Gastrocnemius medialis (tissue), 4 donors: Measurements from ENCODE around the gene SPATA12.

Source experiments
- POLR2A ChIP-seq, 2 donors: fragments of 450-650 bp; IDR thresholded peaks; one replicate each; pipeline ENCODE4 v1.6.1; 2017; ENCODE audit warnings: antibody characterized with exemption in 2 of 2, mild to moderate bottlenecking in 2 of 2, moderate library complexity in 2 of 2
- TF ChIP-seq, protein P1 (sequence below), 5 experiments: fragments of 450-650 bp in 3 of 5; fragments of 200-600 bp in 2 of 5; sonication (generic) in 2 of 5; IDR thresholded peaks in 4 of 5; conservative IDR thresholded peaks in 1 of 5; 1 replicate in 4 of 5; 2 replicates in 1 of 5; pipeline ENCODE4 v1.5.1; 2016 to 2019; ENCODE audit warnings: antibody characterized with exemption in 5 of 5, mild to moderate bottlenecking in 3 of 5, moderate library complexity in 3 of 5

DNA sequence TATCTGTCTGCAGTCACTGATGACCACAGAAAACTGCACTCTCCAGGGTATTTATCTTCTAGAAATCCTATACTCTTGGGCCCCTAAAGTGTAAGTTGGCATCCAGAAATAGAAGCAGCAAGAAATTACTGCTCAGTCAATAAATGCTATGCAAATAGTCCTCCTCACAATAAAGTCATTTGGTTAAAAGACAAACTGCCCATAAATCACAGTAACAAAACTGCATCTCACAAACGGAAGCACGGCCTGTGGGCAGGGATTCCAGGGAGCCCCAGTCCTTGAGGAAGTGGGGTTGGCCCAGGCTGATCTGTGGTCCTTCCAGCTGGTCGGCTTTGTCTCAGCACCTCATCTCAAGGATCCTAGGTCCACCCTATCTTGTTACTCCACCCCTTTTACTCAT, 29.7 kb upstream of the SPATA12 start:
- TF ChIP-seq, protein P1, sequence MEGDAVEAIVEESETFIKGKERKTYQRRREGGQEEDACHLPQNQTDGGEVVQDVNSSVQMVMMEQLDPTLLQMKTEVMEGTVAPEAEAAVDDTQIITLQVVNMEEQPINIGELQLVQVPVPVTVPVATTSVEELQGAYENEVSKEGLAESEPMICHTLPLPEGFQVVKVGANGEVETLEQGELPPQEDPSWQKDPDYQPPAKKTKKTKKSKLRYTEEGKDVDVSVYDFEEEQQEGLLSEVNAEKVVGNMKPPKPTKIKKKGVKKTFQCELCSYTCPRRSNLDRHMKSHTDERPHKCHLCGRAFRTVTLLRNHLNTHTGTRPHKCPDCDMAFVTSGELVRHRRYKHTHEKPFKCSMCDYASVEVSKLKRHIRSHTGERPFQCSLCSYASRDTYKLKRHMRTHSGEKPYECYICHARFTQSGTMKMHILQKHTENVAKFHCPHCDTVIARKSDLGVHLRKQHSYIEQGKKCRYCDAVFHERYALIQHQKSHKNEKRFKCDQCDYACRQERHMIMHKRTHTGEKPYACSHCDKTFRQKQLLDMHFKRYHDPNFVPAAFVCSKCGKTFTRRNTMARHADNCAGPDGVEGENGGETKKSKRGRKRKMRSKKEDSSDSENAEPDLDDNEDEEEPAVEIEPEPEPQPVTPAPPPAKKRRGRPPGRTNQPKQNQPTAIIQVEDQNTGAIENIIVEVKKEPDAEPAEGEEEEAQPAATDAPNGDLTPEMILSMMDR (IDR thresholded peaks at IDR 0.05 in 4 of 5, conservative IDR thresholded peaks at IDR 0.05 in 1 of 5), result no peak
- no peak for TF ChIP-seq POLR2A (IDR thresholded peaks at IDR 0.05)
